Muscle of leg (tissue), 11 donors: ENCODE results near the gene LHFPL3. TPM values are rescaled to one million over a fixed set of nuclear protein-coding genes. Genes with fewer than 3 reads are reported as not detected.

Experiments
- DNase-seq: peaks from one replicate; pipeline ENCODE4 v3.0.0; 2013
- H3K27ac ChIP-seq: one replicate; pipeline ENCODE4 v1.5.1; 2013; ENCODE audit warnings: mild to moderate bottlenecking, low read length, control low read depth
- H3K27me3 ChIP-seq: one replicate; pipeline ENCODE4 v1.6.1; 2013; ENCODE audit warnings: low read length; ENCODE audit not compliant: control insufficient read depth, insufficient read depth
- H3K36me3 ChIP-seq: one replicate; pipeline ENCODE4 v1.6.1; 2013; ENCODE audit warnings: low read length; ENCODE audit not compliant: control insufficient read depth, insufficient read depth
- H3K4me1 ChIP-seq: one replicate; pipeline ENCODE4 v1.6.1; 2013; ENCODE audit warnings: low read length; ENCODE audit not compliant: control insufficient read depth, insufficient read depth
- H3K4me3 ChIP-seq: one replicate; pipeline ENCODE4 v1.5.1; 2013; ENCODE audit warnings: low read length, control low read depth
- H3K9me3 ChIP-seq: replicated peaks from 2 replicates; pipeline ENCODE4 v1.6.1; 2013; ENCODE audit warnings: low read depth, low read length; ENCODE audit not compliant: control insufficient read depth
- WGBS: methylation state at CpG from one replicate; pipeline ENCODE4 v1.1.5; 2013; ENCODE audit warnings: missing lambda C conversion rate; ENCODE audit not compliant: insufficient coverage; 5-methylcytosine and 5-hydroxymethylcytosine counted together
- polyA plus RNA-seq, 8 donors: library from polyadenylated mRNA; unstranded; fragments of 120-200 nt; gene quantifications; one replicate each; pipeline versions ENCODE4 v1.2.1 to v1.2.3, GENCODE V29; 2013; ENCODE audit warnings: inconsistent platforms in 1 of 8, low replicate concordance in 1 of 8; ENCODE audit not compliant: insufficient read length in 8 of 8, insufficient read depth in 1 of 8
- total RNA-seq: library from RNA; stranded (reverse); fragments of 120-200 nt; gene quantifications from one replicate; pipeline ENCODE4 v1.2.4, GENCODE V29; 2013

The LHFPL3 gene
- total and polyA plus RNA-seq, 9 donors, result 0.06 to 0.47 (median 0.17) TPM; not detected in 6

DNA sequence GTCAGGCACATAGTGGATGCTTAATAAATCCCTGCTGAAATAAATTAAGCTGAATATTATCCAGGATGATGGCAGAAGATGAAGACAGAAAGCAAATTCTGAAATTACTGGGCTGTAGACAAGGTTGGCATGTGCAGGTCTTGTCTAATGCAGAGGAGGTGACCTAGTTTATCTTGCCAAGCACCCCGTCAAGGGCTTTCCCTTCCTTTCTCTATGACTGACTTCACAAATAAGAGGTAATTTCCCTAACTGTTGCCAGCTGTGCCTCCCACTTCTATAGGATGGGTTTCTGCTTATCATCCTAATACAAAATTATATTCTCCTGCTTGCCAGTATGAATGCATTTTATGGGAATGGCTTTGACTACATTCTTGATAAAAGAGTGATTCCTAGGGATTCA, 38.0 kb downstream of the LHFPL3 start:
- H3K27me3 ChIP-seq, result no peaks in the 10 kb centered on the region
- DNase-seq, result no peak
- H3K9me3 ChIP-seq, result no peaks in the 10 kb centered on the region
- H3K4me3 ChIP-seq, result no peak overlapping the region
- no peaks in the 10 kb centered on the region for H3K4me1 ChIP-seq
- no peaks in the 10 kb centered on the region for H3K36me3 ChIP-seq
- no CpG with 5 or more reads among the region's 1 CpG for WGBS
- H3K27ac ChIP-seq, result no peak overlapping the region

DNA sequence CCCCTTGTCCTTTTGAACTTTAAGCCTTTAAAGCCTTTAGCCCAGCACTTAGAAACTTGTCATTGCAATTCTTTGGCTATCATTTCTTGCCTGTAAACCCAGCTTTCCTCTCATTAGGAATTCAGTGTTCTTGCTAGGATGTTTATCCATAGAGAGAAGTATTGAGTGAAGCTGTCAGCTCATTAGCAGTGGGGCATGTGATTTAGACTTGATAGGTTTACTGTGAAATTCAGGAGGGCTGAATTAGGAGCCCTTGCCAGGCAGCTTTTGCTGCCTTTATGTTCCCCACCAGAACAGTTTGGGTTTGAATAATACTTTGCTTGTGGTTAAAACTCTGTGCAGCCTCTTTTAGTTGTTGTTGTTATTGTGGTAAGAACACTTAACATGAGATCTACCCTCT, 39.5 kb downstream of the LHFPL3 start:
- H3K27me3 ChIP-seq, result no peaks in the 10 kb centered on the region
- no peaks in the 10 kb centered on the region for H3K9me3 ChIP-seq
- no peak for DNase-seq
- no peak overlapping the region for H3K27ac ChIP-seq
- no peaks in the 10 kb centered on the region for H3K36me3 ChIP-seq
- H3K4me1 ChIP-seq, result no peaks in the 10 kb centered on the region
- H3K4me3 ChIP-seq, result no peak overlapping the region

DNA sequence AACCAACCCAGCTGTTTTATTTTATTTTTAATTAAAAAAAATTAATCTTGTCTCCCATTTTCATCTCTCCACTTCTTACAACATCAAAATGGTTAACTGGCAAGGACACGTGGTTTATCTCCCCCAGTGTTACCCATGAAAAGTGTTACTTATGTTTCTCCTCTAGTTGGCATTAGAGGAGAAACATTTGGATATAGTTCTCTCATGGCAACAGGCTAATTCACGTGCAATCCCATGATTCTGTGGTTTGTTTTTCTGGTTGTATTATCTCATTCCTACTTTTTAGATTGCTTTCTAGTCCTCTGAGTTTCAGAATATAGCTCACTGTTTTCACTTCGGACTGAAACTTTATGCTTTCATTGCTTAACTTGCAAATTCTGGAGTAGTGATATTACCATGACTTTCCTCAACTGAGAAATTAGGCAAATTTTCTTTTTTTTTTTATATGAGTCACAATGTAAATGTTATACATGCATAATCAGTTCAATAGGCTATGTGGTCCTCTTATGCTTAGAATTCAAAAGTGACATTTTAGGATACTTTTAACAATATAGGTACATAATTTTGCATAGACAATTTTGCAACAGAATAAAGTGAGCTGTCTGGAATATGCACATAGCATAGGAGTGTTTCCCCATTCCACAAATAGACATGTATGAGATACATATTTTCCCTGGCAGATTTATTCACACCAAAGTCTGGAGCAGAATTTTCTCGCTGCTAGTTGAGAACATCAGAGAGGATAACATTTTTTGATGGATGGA, 43.0 kb downstream of the LHFPL3 start:
- Histone ChIP-seq H3K4me3 (no peak overlapping the region), H3K27ac (no peak overlapping the region), H3K9me3 (no peaks in the 10 kb centered on the region), H3K4me1 (no peaks in the 10 kb centered on the region), H3K36me3 (no peaks in the 10 kb centered on the region), H3K27me3 (no peaks in the 10 kb centered on the region)
- no peak for DNase-seq
- no CpG with 5 or more reads among the region's 4 CpGs for WGBS

DNA sequence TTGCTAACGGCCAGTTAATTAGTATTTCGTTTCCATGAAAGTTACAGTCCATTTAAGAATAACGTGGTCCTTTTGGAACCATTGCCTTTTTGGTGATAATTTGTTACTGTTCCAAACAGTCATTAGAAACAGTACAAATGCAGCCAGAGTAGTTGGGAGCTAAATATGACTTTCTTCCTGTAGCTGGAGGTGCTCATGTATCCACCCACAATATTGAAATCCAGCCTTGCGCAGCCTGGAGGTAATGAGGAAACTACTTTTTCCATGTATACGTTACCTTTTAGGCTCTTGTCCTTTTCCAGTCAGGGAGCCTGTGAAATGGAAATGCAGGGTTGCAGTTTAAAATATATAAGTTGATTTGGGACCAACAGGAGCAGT, 43.6 kb downstream of the LHFPL3 start:
- H3K36me3 ChIP-seq, result no peaks in the 10 kb centered on the region
- no peak overlapping the region for H3K27ac ChIP-seq
- H3K4me1 ChIP-seq, result no peaks in the 10 kb centered on the region
- no peaks in the 10 kb centered on the region for H3K9me3 ChIP-seq
- no peak for DNase-seq
- no peaks in the 10 kb centered on the region for H3K27me3 ChIP-seq
- H3K4me3 ChIP-seq, result no peak overlapping the region
- WGBS, result 40% methylated on average over 1 of the region's 5 CpGs

DNA sequence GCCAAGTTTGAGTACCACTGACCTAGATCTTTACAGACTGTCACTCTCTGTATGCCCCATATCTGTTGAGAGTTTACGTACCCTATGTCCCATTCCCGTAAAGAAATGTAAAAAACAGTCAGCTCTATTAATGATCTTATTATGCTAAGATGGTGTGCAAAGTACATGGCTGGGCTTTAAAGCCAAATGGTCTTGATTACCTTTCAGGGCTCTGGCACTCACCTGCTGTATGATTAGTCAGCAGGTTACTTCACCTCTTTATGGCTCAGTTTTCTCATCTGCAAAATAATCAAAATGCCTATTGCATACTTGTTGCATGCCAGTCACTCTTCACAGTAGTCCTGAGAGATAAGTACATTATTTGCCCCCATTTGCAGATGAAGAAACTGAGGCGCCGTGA, 54.2 kb downstream of the LHFPL3 start:
- H3K4me1 ChIP-seq, result no peaks in the 10 kb centered on the region
- no peak for DNase-seq
- H3K27me3 ChIP-seq, result no peaks in the 10 kb centered on the region
- no peak overlapping the region for H3K4me3 ChIP-seq
- no peaks in the 10 kb centered on the region for H3K36me3 ChIP-seq
- no peak overlapping the region for H3K27ac ChIP-seq
- 90% methylated on average over 2 of the region's 4 CpGs for WGBS
- H3K9me3 ChIP-seq, result peaks cover 1% of the 10 kb centered on the region

DNA sequence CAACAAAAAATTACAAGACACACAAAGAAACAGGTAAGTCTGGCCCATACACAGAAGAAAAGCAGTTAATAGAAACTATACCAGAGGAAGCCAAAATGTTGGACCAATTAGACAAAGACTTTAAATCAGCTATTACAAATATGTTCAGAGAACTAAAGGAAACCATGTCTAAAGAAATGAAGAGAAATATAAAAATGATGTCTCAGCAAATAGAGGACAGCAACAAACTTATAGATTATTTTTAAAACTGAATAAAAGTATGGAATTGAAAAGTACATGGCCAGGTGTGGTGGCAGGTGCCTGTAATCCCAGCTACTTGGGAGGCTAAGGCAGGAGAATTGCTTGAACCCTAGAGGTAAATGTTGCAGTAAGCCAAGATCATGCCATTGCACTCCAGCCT, 58.5 kb downstream of the LHFPL3 start:
- peaks cover 4% of the 10 kb centered on the region for H3K9me3 ChIP-seq
- DNase-seq, result no peak
- no peaks in the 10 kb centered on the region for H3K4me1 ChIP-seq
- no peaks in the 10 kb centered on the region for H3K27me3 ChIP-seq
- H3K27ac ChIP-seq, result no peak overlapping the region
- H3K4me3 ChIP-seq, result no peak overlapping the region
- H3K36me3 ChIP-seq, result no peaks in the 10 kb centered on the region

DNA sequence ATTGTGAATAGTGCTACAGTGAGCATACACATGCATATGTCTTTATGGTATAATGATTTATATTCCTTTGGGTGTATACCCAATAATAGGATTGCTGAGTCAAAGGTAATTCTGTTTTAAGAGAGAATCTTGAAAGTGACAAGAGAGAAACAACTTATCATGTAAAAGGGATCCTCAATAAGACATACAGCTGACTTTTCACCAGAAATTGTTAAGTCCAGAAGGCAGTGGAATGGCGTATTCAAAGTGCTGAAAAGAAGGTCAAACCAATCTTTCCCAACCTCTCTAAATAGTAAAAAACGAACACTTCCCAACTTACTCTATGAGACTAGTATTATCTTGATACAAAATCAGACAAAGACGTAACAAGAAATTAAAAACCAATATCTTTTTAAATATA, 59.8 kb downstream of the LHFPL3 start:
- WGBS, result no CpG with 5 or more reads among the region's 3 CpGs
- H3K4me1 ChIP-seq, result no peaks in the 10 kb centered on the region
- no peaks in the 10 kb centered on the region for H3K36me3 ChIP-seq
- DNase-seq, result no peak
- H3K27me3 ChIP-seq, result no peaks in the 10 kb centered on the region
- H3K27ac ChIP-seq, result no peak overlapping the region
- peaks cover 4% of the 10 kb centered on the region for H3K9me3 ChIP-seq
- no peak overlapping the region for H3K4me3 ChIP-seq

DNA sequence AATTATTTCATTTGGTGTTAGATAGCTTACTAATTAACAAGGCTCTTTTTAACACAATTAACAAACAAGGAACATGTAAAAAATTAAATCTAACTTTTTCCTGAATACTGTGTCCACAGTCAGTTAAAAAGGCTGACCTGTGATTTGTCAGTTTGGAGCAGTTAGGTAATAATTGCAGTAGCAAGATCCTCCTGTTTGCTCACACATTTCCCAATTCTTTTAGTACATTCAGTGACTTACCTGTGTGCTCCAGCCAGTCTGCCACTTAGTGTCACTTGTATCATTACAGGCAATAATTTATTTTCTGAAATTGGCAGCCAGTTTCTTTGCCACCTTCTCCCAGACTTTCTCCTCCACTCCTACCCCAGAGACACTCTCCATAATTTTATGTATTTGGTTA, 66.8 kb downstream of the LHFPL3 start:
- H3K4me3 ChIP-seq, result no peak overlapping the region
- H3K27me3 ChIP-seq, result no peaks in the 10 kb centered on the region
- H3K9me3 ChIP-seq, result no peaks in the 10 kb centered on the region
- H3K4me1 ChIP-seq, result no peaks in the 10 kb centered on the region
- H3K27ac ChIP-seq, result no peak overlapping the region
- no peaks in the 10 kb centered on the region for H3K36me3 ChIP-seq
- no peak for DNase-seq

DNA sequence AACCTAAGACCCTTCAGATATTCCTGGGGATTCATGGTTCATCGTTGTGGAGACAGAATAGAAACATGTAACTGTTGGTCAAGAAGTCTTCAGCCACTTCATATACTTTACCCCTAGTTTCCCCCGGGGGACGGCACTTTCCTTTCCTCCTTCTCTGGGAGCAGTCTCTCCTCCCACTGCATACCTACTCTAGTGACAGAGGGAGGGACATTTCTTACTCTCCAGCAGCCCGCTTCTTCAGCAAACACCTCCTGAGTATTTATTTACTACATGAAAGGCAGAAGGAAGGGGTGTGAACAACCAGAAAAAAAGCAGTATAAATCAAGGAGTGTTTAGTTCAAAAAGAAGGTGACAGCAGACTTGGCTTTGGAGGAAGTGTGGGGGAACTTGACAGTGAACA, 69.0 kb downstream of the LHFPL3 start:
- Histone ChIP-seq H3K36me3 (no peaks in the 10 kb centered on the region), H3K4me1 (no peaks in the 10 kb centered on the region), H3K4me3 (no peak overlapping the region), H3K27me3 (no peaks in the 10 kb centered on the region), H3K27ac (no peak overlapping the region), H3K9me3 (no peaks in the 10 kb centered on the region)
- DNase-seq, result no peak
- WGBS, result no CpG with 5 or more reads among the region's 4 CpGs

DNA sequence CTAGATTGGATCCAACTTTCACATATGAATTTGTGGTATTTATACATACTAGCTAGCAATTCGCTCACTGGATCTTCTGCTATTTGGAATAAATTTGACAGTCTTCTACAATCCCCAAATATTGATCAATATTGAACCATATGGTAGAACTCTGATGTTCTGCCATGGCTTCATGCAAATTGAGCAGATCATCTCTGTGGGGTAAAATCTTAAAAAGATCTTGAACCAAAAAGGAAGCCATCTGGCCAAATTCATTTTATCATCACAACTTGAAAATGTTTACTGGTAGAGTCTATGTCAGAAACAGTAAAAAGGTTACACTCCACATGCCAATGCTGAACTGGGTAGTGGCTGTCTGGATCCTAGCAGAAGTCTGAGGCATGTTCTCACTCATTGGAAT, 80.0 kb downstream of the LHFPL3 start:
- Histone ChIP-seq H3K9me3 (no peaks in the 10 kb centered on the region), H3K27me3 (no peaks in the 10 kb centered on the region), H3K27ac (no peak overlapping the region), H3K4me3 (no peak overlapping the region), H3K4me1 (no peaks in the 10 kb centered on the region), H3K36me3 (no peaks in the 10 kb centered on the region)
- no CpG with 5 or more reads among the region's 1 CpG for whole genome bisulfite sequencing
- DNase-seq, result no peak

DNA sequence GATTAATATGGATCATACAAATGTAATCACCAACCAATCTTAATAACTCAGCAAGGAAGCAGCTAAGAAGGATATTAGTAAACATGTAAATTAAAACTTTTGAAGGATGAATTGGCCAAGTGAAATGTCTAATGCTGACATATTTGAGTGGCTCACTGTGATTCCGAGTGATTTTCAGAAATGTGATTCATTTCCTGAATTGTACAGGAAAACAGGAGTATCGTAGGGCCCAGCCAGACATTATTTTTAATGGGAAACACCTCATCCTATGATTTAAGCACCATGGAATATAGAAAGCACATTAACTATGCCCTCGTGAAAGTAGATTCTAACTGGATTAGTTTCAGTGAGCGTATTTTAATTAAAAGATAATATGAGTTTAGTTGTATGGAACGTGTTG, 82.3 kb downstream of the LHFPL3 start:
- no CpG with 5 or more reads among the region's 5 CpGs for WGBS
- Histone ChIP-seq H3K27me3 (no peaks in the 10 kb centered on the region), H3K4me3 (no peak overlapping the region), H3K27ac (no peak overlapping the region), H3K9me3 (no peaks in the 10 kb centered on the region), H3K36me3 (no peaks in the 10 kb centered on the region), H3K4me1 (no peaks in the 10 kb centered on the region)
- DNase-seq, result no peak
